ENCODE measurements around the gene FRYL.

GRCh38 chr4:48742412-48742811 is 37.7 kb downstream of the FRYL start:
- TF ChIP-seq POLR2AphosphoS5 (IDR thresholded peaks at IDR 0.05; ENCODE audit: borderline replicate concordance, low read depth, low read length) (no peak), EZH2 (IDR thresholded peaks at IDR 0.05) (no peak)

All from SK-N-MC (cell line).